Measurements from ENCODE around the gene ATP8B4.
A peak's percentile ranks its signal among the peaks of the same experiment; 100 is the strongest.

GRCh38 chr15:49876401-49877038, 242.5 kb downstream of the ATP8B4 start:
- no peak for TF ChIP-seq EZH2 (IDR thresholded peaks at IDR 0.05; ENCODE audit: low read length, missing control alignments)
- TF ChIP-seq CTCF (conservative IDR thresholded peaks at IDR 0.05 in 1 of 2, IDR thresholded peaks at IDR 0.05 in 1 of 2; ENCODE audit: low read depth in 1 of 2, low read length in 2 of 2): peak; percentile 2 to 33
